ENCODE measurements around the gene SERINC4.

The SERINC4 gene

GRCh38 chr15:43795997-43796396 lies 4.0 kb downstream of the SERINC4 start:
- DNase-seq: no peak

DNA sequence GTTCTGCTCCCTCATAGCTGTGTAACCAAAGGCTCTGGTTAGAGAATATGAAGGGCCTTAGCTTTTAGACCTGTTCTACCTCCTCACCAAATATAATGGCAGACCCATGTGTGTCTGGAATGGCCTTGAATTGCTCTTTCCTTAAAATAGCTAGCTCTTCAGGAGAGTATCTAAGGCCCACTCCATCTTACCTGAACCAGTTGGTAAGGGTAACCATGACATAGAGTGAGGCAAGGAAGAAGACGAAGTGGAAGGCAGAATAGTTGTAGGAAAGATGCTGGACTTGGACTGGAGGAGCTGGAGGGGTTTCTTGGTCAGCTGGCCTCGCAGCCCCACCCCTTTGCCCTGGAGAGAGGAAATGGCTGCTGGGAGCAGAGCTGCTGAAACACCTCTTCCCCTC lies 4.8 kb downstream of the SERINC4 start:
- no peak for DNase-seq

- DNase-seq: no peak
These were observed 5.6 kb downstream of the SERINC4 start for GRCh38 chr15:43794269-43795037.

DNA sequence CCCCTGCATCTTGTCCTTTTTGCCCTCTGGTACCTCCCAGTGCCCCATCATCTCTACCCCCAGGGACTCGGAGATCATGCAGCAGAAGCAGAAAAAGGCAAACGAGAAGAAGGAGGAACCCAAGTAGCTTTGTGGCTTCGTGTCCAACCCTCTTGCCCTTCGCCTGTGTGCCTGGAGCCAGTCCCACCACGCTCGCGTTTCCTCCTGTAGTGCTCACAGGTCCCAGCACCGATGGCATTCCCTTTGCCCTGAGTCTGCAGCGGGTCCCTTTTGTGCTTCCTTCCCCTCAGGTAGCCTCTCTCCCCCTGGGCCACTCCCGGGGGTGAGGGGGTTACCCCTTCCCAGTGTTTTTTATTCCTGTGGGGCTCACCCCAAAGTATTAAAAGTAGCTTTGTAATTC lies 6.4 kb downstream of the SERINC4 start:
- DNase-seq: no peak

GRCh38 chr15:43792761-43793476 lies 7.1 kb downstream of the SERINC4 start:
- DNase-seq: no peak

GRCh38 chr15:43791993-43792760 lies 7.8 kb downstream of the SERINC4 start, which contains the start of gene SERF2:
TSS of gene SERF2 (plus strand) at chr15:43792320. CDS start at chr15:43792377, 57 bp downstream.
- peak; percentile 97 for DNase-seq

- no peak for DNase-seq
These were observed 10.6 kb downstream of the SERINC4 start for GRCh38 chr15:43789409-43789808.

GRCh38 chr15:43779016-43779415 lies 21.0 kb downstream of the SERINC4 start:
- DNase-seq: no peak

DNA sequence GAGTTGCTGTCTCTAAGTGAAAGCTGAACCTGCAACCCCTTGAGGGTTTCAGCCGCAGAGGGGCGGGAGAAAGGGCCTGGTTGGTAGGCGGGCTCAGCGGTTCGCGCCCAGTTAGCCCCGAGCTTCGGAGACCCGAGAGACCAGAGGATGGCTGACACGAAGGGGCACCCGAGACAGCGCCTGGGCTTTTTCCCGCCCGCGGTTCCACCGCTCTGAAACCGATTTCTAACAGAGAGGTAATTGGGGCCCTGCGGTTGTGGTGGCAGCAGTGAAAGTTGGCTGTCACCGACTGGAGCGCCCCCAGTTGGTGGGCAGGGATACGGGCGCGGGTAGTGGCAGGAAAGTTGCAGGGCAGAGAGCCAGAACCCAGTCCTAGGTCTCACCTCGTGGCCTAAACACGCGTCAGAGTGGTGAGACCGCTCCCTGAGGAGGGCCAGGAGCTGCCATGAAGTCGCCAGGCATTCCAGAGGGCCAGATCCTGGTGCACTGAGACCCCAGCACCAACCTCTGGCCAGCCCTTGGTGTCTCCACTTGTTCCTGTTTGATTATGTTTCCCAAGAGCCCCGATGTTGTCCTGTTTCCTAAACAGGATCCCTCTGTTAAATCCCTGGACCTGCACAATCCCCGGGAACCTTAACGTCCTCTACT lies 22.6 kb downstream of the SERINC4 start:
- no peak for DNase-seq

DNA sequence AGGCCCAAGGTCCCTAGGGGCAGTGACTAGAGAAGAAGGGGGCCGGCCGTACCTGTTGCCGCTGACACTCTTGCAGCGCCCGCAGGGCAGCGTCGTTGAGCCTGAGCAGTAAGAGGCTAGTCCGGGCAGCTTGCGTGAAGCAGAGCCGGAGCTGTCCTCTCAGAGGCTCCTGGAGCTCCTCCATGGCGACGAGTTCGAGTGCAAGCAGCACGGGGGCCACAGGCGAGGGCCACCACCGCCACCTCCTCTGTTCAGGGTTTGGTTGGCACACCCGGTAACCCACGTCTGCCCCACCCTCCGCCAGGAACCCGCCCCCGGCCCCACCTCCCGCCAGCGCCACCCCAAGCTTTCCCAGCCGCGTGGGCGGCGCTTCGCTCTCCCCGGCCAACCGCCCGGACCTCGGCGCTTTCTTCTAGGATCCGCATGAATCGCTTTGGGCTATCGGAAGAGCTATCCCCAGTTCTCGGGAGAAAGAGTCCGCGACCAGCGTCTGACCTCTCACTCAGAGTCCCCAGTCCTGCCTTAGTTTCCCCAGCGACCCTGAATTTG lies 23.2 kb downstream of the SERINC4 start, which contains the start of gene ELL3:
Gene ELL3 (minus strand): TSS at position 249 of the 549 bp plus-strand sequence. CDS start 65 bp downstream, at position 184.
- no peak for DNase-seq

DNA sequence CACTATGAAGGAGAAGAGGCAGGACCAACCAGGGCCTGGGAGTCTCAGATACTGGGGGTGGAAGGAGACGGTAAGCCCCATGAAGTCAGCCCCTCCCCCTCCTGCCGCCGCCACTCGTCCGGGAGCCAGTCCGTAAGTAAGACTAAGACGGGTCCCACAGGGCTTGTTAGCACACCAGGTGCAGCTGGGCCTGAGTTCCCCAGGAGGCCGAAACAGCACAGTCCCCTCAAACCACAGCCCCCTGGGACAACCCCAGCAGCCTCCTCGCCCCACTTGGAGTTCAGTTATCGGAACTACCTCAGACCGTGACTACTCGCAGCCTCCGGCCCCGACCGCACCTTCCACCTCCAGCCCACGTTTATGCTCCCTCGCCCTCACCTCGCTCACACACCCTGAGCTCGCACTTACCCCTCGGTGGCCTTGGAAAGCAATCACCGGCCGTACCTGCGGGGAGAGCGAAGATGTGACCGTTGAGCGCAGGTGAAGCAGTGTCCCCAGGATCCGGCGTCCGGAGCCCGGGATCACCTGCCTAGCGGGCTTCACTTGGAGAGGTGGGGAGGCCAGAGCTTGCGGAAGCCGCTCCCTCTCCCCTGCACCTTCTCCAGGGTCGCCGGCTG lies 23.8 kb downstream of the SERINC4 start:
- no peak for DNase-seq

GRCh38 chr15:43775411-43775965 lies 24.5 kb downstream of the SERINC4 start:
- no peak for DNase-seq

- no peak for DNase-seq
These were observed 26.0 kb downstream of the SERINC4 start for GRCh38 chr15:43774062-43774461.

DNA sequence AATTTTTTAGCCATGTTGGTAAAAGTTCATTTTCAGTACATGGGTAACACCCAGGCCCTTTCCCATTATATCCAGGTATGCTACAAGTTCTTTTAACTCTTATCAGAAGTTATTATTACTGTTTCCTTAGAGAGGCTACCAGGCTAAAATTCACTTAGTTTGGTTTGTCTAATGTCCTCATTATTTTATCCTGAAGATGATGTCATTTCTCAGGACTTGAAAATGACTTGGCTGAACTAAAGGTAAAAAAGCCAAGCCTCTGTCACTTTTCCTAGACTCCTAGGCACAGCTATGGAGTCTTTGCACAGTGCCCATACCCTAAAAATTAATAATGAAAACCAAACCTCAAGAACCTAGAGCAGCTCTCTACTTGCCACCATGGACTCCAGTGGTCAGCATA lies 27.4 kb downstream of the SERINC4 start:
- no peak for DNase-seq

- no peak for DNase-seq
These were observed 28.2 kb downstream of the SERINC4 start for GRCh38 chr15:43771816-43772215.

DNA sequence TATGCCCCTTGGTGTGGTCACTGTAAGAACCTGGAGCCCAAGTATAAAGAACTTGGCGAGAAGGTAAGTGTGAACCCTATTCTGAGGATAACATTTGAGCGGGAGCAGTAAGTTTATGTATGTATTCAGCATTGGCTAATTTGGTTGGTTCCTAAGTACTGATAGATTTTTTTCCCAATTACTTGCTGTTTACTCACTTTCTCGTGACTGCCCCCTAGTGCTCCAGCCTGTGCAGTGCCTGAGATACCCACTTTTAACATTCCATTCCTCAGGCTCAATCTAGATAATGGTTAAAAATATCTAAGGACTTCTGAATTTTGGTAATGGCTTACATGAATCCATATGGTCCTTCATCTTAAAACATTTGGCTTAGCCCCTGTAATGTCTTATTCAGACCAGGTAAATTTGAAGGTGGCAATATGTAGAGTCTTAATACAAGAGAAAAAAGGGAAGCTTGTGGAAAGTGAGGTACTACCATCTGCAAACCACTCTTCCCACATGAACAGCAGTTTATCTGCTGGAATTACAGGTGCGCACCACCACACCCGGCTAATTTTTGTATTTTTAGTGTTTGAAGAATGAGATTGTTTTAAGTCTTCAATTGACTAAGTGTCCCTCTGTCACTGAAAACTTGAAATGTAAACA lies 30.3 kb downstream of the SERINC4 start:
- peak; percentile 17 for DNase-seq

DNA sequence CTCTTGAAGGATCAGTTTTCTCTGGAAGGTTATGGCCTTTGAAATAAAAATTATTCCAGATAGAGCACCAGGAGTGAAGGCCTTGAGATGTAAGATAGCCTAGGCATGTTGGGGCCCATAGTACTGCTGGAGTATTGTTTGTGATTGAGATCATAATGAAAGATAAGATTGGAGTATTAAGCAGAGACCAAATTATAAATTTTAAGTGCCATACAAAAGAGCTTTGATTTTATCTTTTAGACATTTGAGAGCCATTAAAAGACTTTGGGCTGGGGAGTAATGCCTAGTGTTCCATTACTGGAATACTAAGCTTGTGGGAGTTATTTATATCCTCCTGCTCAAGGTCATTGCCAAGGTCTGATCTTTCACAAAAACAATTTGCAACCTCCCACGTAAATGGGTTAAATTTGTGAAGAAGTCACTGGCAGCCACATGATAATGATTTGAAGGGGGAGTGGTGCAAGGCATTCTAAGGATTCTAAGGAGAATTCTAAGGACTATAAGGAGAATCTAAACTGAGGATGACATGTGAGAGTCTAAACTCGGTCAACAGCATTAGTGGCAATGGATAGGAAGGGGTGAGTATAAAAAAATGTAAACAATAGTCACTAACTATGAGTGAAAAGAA lies 36.1 kb downstream of the SERINC4 start:
- DNase-seq: no peak

GRCh38 chr15:43762824-43763223 lies 37.2 kb downstream of the SERINC4 start:
- no peak for DNase-seq

- DNase-seq: no peak
These were observed 48.1 kb downstream of the SERINC4 start for GRCh38 chr15:43751885-43752284.

- DNase-seq: no peak
These were observed 50.2 kb downstream of the SERINC4 start for GRCh38 chr15:43749690-43750345.
